Ovary (tissue), 3 donors: Measurements from ENCODE around the gene HMGN2.

ENCODE experiments used
- EP300 ChIP-seq: sonication (generic); formaldehyde crosslinking; IDR thresholded peaks from one replicate; pipeline ENCODE4 v1.6.1; 2017; ENCODE audit warnings: antibody characterized with exemption
- POLR2A ChIP-seq: fragments of 450-650 bp; IDR thresholded peaks from one replicate; pipeline ENCODE4 v1.6.1; 2017; ENCODE audit warnings: antibody characterized with exemption, mild to moderate bottlenecking, moderate library complexity
- TF ChIP-seq, protein P1 (sequence below), 3 donors: fragments of 450-650 bp in 2 of 3; fragments of 200-600 bp in 1 of 3; IDR thresholded peaks; one replicate each; pipeline versions ENCODE4 v1.5.1 to v1.8.0; 2016 to 2022; ENCODE audit warnings: antibody characterized with exemption in 3 of 3, mild to moderate bottlenecking in 1 of 3
- donor health status: DM: no; HTN: no; CAD: no.

DNA sequence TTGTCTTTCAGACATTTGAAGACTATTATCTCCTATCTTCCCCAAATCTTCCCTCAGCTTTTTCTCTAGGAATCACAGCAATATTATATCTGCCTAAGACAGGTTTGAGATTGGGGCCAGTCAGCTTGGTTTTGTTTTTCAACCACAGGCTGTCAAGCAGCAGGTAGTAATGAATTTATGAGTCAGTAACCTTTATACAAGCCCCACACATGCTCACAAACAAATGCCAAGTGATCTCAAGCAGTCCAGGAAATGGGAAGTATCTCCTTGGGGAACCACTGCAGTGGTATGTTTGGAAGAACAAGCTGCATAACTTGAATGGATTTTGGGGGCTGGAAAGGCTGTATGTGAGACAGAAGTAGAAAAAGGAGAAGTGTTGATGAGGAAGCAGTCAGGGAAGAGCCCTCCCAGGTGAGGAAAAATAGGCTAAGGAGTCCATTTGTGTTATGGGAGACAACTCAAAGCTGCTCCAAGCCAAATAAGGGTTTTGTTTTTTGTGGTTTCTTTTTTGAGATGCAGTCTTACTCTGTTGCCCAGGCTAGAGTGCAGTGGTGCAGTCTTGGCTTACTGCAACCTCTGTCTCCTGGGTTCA is 38.0 kb upstream of the HMGN2 start:
- TF ChIP-seq, protein P1, sequence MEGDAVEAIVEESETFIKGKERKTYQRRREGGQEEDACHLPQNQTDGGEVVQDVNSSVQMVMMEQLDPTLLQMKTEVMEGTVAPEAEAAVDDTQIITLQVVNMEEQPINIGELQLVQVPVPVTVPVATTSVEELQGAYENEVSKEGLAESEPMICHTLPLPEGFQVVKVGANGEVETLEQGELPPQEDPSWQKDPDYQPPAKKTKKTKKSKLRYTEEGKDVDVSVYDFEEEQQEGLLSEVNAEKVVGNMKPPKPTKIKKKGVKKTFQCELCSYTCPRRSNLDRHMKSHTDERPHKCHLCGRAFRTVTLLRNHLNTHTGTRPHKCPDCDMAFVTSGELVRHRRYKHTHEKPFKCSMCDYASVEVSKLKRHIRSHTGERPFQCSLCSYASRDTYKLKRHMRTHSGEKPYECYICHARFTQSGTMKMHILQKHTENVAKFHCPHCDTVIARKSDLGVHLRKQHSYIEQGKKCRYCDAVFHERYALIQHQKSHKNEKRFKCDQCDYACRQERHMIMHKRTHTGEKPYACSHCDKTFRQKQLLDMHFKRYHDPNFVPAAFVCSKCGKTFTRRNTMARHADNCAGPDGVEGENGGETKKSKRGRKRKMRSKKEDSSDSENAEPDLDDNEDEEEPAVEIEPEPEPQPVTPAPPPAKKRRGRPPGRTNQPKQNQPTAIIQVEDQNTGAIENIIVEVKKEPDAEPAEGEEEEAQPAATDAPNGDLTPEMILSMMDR (IDR thresholded peaks at IDR 0.05): no peak
- TF ChIP-seq POLR2A: no peak
- TF ChIP-seq EP300: no peak
